Measurements from ENCODE around the gene RING1. TPM values are rescaled to one million over a fixed set of nuclear protein-coding genes. Genes with fewer than 3 reads are reported as not detected.

Gene RING1
- total RNA-seq, 1 experiment from 2014 or later, result 45.9 TPM

DNA sequence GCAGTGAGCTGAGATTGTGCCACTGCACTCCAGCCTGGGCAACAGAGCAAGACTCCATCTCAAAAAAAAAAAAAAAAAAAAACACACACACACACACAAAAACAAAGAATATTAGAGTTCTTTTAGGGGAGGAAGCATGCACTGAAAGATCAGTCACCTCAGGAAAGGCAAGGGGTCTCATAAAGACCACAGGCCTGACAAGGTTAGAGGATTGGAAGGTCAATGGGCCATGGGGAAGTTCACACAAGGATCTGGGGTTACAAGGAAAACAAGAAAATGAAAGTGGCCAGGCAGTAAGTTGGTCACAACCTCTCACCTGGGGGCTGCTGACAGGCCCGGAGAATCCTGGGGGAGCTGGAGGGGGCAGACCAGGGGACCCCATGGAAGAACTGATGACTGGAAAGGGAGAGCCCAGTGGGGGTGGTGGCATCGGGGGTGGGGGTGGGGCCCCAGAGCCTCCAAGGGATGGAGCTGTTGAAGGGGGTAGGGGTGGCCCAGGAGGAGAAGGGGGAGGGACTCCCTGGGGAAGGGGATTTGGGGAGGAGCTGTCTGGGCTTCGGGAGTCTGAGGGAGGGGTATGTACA lies 9.4 kb upstream of the RING1 start (continued):
- TF ChIP-seq ZNF274 (IDR thresholded peaks at IDR 0.05; ENCODE audit: low read depth, low read length) (no peak), CBX3 (IDR thresholded peaks at IDR 0.05; ENCODE audit: low read depth) (no peak), SP1 (IDR thresholded peaks at IDR 0.05; ENCODE audit: low read depth) (no peak), EZH2phosphoT487 (IDR thresholded peaks at IDR 0.05; ENCODE audit: borderline replicate concordance) (no peak), TCF7L2 (IDR thresholded peaks at IDR 0.05; ENCODE audit: borderline replicate concordance, extremely low read depth, insufficient read depth, insufficient read length) (no peak), SRF (IDR thresholded peaks at IDR 0.05; ENCODE audit: low read depth) (no peak), POLR2A (IDR thresholded peaks at IDR 0.05; ENCODE audit: borderline replicate concordance, extremely low read depth, insufficient read depth, insufficient read length) (no peak), EGR1 (IDR thresholded peaks at IDR 0.05; ENCODE audit: low read depth) (no peak), EZH2 (IDR thresholded peaks at IDR 0.05) (no peak), POLR2AphosphoS5 (IDR thresholded peaks at IDR 0.05; ENCODE audit: low read depth, low read length) (no peak)
- TF ChIP-seq, protein P1, sequence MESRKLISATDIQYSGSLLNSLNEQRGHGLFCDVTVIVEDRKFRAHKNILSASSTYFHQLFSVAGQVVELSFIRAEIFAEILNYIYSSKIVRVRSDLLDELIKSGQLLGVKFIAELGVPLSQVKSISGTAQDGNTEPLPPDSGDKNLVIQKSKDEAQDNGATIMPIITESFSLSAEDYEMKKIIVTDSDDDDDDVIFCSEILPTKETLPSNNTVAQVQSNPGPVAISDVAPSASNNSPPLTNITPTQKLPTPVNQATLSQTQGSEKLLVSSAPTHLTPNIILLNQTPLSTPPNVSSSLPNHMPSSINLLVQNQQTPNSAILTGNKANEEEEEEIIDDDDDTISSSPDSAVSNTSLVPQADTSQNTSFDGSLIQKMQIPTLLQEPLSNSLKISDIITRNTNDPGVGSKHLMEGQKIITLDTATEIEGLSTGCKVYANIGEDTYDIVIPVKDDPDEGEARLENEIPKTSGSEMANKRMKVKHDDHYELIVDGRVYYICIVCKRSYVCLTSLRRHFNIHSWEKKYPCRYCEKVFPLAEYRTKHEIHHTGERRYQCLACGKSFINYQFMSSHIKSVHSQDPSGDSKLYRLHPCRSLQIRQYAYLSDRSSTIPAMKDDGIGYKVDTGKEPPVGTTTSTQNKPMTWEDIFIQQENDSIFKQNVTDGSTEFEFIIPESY (IDR thresholded peaks at IDR 0.05; ENCODE audit: extremely low read depth, insufficient replicate concordance, low read length), result no peak

DNA sequence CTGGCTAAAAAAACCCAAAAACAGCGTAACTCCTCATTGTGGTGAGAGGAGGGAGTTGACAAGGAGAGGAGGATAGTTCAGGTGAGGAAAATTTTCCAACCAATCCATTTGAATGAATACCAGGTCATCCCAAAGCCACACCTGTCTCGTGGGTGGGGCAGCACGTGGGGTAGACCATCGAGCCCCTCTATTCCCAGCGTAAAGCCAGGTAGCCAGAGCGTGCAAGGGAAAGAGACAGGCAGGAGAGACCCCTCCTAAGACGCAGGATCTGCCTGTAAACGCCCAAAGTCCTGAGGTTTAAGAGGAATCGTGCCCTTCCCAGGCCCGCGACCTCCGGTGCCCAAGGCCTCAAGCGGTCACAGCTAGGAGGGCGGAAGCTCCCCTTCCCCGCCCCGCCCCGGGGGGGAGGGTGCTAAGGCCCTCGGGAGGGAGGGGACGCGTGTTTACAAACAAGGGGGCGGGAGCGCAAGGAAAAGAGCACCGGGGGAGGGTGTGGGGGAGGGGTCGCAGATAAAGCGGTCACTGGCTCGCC lies 8.5 kb upstream of the RING1 start:
- intact Hi-C loops (cut with micrococcal nuclease), result loop anchor here (1.0 to 10.0 kb wide), 4 partner anchors 50 to 215 kb away; partner anchors contain the start of genes CUTA, PHF1 and RGL2
- Histone ChIP-seq H3K4me2 (ENCODE audit: low read length) (peak overlapping the region; percentile 96), H3K4me1 (ENCODE audit: control insufficient read depth in 1 of 2, insufficient read depth in 2 of 2, low read length in 2 of 2) (peaks cover 31 to 52% of the 10 kb centered on the region in 2 experiments), H3K27me3 (ENCODE audit: insufficient read depth, low read length) (no peaks in the 10 kb centered on the region), H3K9me3 (ENCODE audit: control insufficient read depth in 1 of 2, insufficient read depth in 1 of 2, low read depth in 1 of 2, low read length in 2 of 2) (no peaks in the 10 kb centered on the region), H3K9me2 (ENCODE audit: insufficient read depth) (no peaks in the 10 kb centered on the region), H2AFZ (ENCODE audit: low read depth, low read length, poor library complexity, severe bottlenecking) (no peak overlapping the region), H4K20me1 (ENCODE audit: insufficient read depth) (no peaks in the 10 kb centered on the region), H3K36me3 (ENCODE audit: control insufficient read depth in 1 of 2, insufficient read depth in 2 of 2, low read length in 2 of 2) (peaks cover 32 to 47% of the 10 kb centered on the region in 2 experiments; a peak in 3 of 4 replicates), H3K79me2 (ENCODE audit: insufficient read depth, low read length) (peaks cover 69% of the 10 kb centered on the region), H3K4me3 (replicated peaks in 1 of 2; ENCODE audit: low read depth in 1 of 2, low read length in 2 of 2) (peak overlapping the region; percentile 63 to 69), H3K9ac (ENCODE audit: low read length) (peak overlapping the region; percentile 80), H3K27ac (ENCODE audit: low read depth, low read length) (peak overlapping the region; percentile 94)
- DNase-seq (ENCODE audit: low read depth, low spot score) (peak; percentile 74), ATAC-seq (peak; percentile 48)
- ChIA-PET POLR2A (interaction anchor here (0.6 to 1.5 kb wide), 6 partner anchors 9 to 229 kb away, joined by 3 to 6 read pairs (median 4); partner anchors contain the start of genes RING1, RPS18 and VPS52), RAD21 (ENCODE audit: low non-redundant PET in 1 of 2, low total read pairs in 2 of 2, uncharacterized antibody in 2 of 2, unreplicated experiment in 2 of 2) (interaction anchor here in 1 of 2 experiments (0.7 kb wide), 1 partner anchor 39 kb away, joined by 3 read pairs; no protein-coding TSS in a partner anchor), CTCF (interaction anchor here (1.0 kb wide), 1 partner anchor 28 kb away, joined by 3 read pairs; no protein-coding TSS in a partner anchor)
- TF ChIP-seq, protein P1 (IDR thresholded peaks at IDR 0.05; ENCODE audit: extremely low read depth, insufficient replicate concordance, low read length), result no peak
- TF ChIP-seq ZFX (IDR thresholded peaks at IDR 0.05), result peak; percentile 65; the same call in 1 of the 2 replicates
- no peak for TF ChIP-seq RAD21 (IDR thresholded peaks at IDR 0.05; ENCODE audit: low read depth)
- TF ChIP-seq, protein P2, sequence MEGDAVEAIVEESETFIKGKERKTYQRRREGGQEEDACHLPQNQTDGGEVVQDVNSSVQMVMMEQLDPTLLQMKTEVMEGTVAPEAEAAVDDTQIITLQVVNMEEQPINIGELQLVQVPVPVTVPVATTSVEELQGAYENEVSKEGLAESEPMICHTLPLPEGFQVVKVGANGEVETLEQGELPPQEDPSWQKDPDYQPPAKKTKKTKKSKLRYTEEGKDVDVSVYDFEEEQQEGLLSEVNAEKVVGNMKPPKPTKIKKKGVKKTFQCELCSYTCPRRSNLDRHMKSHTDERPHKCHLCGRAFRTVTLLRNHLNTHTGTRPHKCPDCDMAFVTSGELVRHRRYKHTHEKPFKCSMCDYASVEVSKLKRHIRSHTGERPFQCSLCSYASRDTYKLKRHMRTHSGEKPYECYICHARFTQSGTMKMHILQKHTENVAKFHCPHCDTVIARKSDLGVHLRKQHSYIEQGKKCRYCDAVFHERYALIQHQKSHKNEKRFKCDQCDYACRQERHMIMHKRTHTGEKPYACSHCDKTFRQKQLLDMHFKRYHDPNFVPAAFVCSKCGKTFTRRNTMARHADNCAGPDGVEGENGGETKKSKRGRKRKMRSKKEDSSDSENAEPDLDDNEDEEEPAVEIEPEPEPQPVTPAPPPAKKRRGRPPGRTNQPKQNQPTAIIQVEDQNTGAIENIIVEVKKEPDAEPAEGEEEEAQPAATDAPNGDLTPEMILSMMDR (IDR thresholded peaks at IDR 0.05 in 2 of 3, conservative IDR thresholded peaks at IDR 0.05 in 1 of 3; ENCODE audit: borderline replicate concordance in 1 of 3, insufficient read depth in 1 of 3, low read depth in 2 of 3, low read length in 2 of 3), result no peak
- TF ChIP-seq POLR2A (IDR thresholded peaks at IDR 0.05; ENCODE audit: borderline replicate concordance, extremely low read depth, insufficient read depth, insufficient read length), result peak; percentile 35
- peak; percentile 47 for TF ChIP-seq POLR2AphosphoS5 (IDR thresholded peaks at IDR 0.05; ENCODE audit: low read depth, low read length)
- BruUV-seq (replicated peaks), result TSS peak; percentile 47

All from HCT116 (cell line).